Hepatocyte (in vitro differentiated cells): Measurements from ENCODE around the gene ADTRP. TPM values are rescaled to one million over a fixed set of nuclear protein-coding genes. Genes with fewer than 3 reads are reported as not detected.

Source experiments
- DNase-seq: peaks from one replicate; pipeline ENCODE4 v3.0.0-alpha.2; 2016; ENCODE audit warnings: low spot score
- H2AFZ ChIP-seq: fragments of 200-600 bp; sonication (generic); 2 replicates; pipeline ENCODE4 v1.6.0; 2016; ENCODE audit warnings: antibody characterized with exemption, mild to moderate bottlenecking
- H3K27ac ChIP-seq: fragments of 200-600 bp; sonication (generic); 2 replicates; pipeline ENCODE4 v1.5.1; 2016; ENCODE audit warnings: mild to moderate bottlenecking
- H3K27me3 ChIP-seq: fragments of 200-600 bp; sonication (generic); 2 replicates; pipeline ENCODE4 v1.6.1; 2016
- H3K36me3 ChIP-seq: fragments of 200-600 bp; sonication (generic); replicated peaks from 2 replicates; pipeline ENCODE4 v1.5.1; 2016; ENCODE audit warnings: low read depth; ENCODE audit not compliant: insufficient read depth
- H3K4me1 ChIP-seq: fragments of 200-600 bp; sonication (generic); 2 replicates; pipeline ENCODE4 v1.5.1; 2016; ENCODE audit warnings: mild to moderate bottlenecking, moderate library complexity; ENCODE audit not compliant: insufficient read depth
- H3K4me2 ChIP-seq: fragments of 200-600 bp; sonication (generic); 2 replicates; pipeline ENCODE4 v1.6.0; 2016
- H3K4me3 ChIP-seq: fragments of 200-600 bp; sonication (generic); 2 replicates; pipeline ENCODE4 v1.5.1; 2016; ENCODE audit warnings: mild to moderate bottlenecking
- H3K79me2 ChIP-seq: fragments of 200-600 bp; sonication (generic); 2 replicates; pipeline ENCODE4 v1.6.0; 2017; ENCODE audit warnings: mild to moderate bottlenecking
- H3K9me2 ChIP-seq: fragments of 200-600 bp; sonication (generic); replicated peaks from 2 replicates; pipeline ENCODE4 v1.6.0; 2017; ENCODE audit warnings: mild to moderate bottlenecking; ENCODE audit not compliant: insufficient read depth
- H3K9me3 ChIP-seq: fragments of 200-600 bp; sonication (generic); 2 replicates; pipeline ENCODE4 v1.5.1; 2016; ENCODE audit warnings: low read depth, mild to moderate bottlenecking
- H4K20me1 ChIP-seq: fragments of 200-600 bp; sonication (generic); 2 replicates; pipeline ENCODE4 v1.6.0; 2016; ENCODE audit warnings: mild to moderate bottlenecking; ENCODE audit not compliant: insufficient read depth, poor library complexity, severe bottlenecking
- CTCF ChIP-seq: fragments of 200-600 bp; sonication (generic); IDR thresholded peaks from 2 replicates; pipeline ENCODE4 v1.5.1; 2016; ENCODE audit warnings: antibody characterized with exemption, mild to moderate bottlenecking; ENCODE audit not compliant: poor library complexity
- EZH2 ChIP-seq: fragments of 200-600 bp; sonication (generic); IDR thresholded peaks from 2 replicates; pipeline ENCODE4 v1.6.1; 2016; ENCODE audit warnings: antibody characterized with exemption, mild to moderate bottlenecking, borderline replicate concordance
- EZH2phosphoT487 ChIP-seq: fragments of 200-600 bp; sonication (generic); IDR thresholded peaks from one replicate; pipeline ENCODE4 v1.6.1; 2018; ENCODE audit warnings: antibody characterized with exemption, mild to moderate bottlenecking, low read depth, moderate library complexity; ENCODE audit not compliant: unreplicated experiment, severe bottlenecking
- WGBS: methylation state at CpG from one replicate; pipeline ENCODE4 v1.1.6; 2016; ENCODE audit warnings: low lambda C conversion rate; ENCODE audit errors: missing lambda C conversion rate; 5-methylcytosine and 5-hydroxymethylcytosine counted together
- polyA plus RNA-seq: library from polyadenylated mRNA; unstranded; fragments of >200 nt; fragmentation: Nextera tagmentation; extraction: Ambion mirVana; gene quantifications from 2 replicates; pipeline ENCODE4 v1.2.1, GENCODE V29; 2016
- total RNA-seq: library from RNA; depleted of rRNA; stranded (reverse); fragments of >200 nt; gene quantifications from 2 replicates; pipeline ENCODE4 v1.2.3, GENCODE V29; 2014

Gene ADTRP
- total and polyA plus RNA-seq, 2 experiments from 2014 or later, result 4.1 to 9.8 TPM

- Histone ChIP-seq H3K36me3 (no peaks in the 10 kb centered on the region), H3K9me2 (no peaks in the 10 kb centered on the region), H3K27me3 (no peaks in the 10 kb centered on the region), H4K20me1 (no peaks in the 10 kb centered on the region), H3K27ac (no peak overlapping the region), H2AFZ (no peak overlapping the region), H3K4me2 (no peak overlapping the region), H3K79me2 (no peaks in the 10 kb centered on the region), H3K4me3 (no peak overlapping the region), H3K9me3 (no peaks in the 10 kb centered on the region), H3K4me1 (no peaks in the 10 kb centered on the region)
- DNase-seq, result no peak
- WGBS, result 89% methylated on average over 3 of the region's 3 CpGs
- TF ChIP-seq EZH2phosphoT487, result no peak
These were observed 43.2 kb upstream of the ADTRP start for GRCh38 chr6:11821781-11822180.

GRCh38 chr6:11820821-11821220 is 42.2 kb upstream of the ADTRP start:
- Histone ChIP-seq H3K4me3 (no peak overlapping the region), H3K27ac (no peak overlapping the region), H3K79me2 (no peaks in the 10 kb centered on the region), H3K36me3 (no peaks in the 10 kb centered on the region), H3K4me2 (no peak overlapping the region), H2AFZ (no peak overlapping the region), H3K9me2 (no peaks in the 10 kb centered on the region), H4K20me1 (no peaks in the 10 kb centered on the region), H3K9me3 (no peaks in the 10 kb centered on the region), H3K27me3 (no peaks in the 10 kb centered on the region), H3K4me1 (no peaks in the 10 kb centered on the region)
- WGBS, result 92% methylated on average over 4 of the region's 4 CpGs
- no peak for DNase-seq
- no peak for TF ChIP-seq EZH2phosphoT487

- no peaks in the 10 kb centered on the region for H3K9me2 ChIP-seq
- no peak overlapping the region for H3K27ac ChIP-seq
- no peaks in the 10 kb centered on the region for H3K79me2 ChIP-seq
- H3K27me3 ChIP-seq, result no peaks in the 10 kb centered on the region
- no peak overlapping the region for H3K4me2 ChIP-seq
- no peaks in the 10 kb centered on the region for H4K20me1 ChIP-seq
- H3K4me1 ChIP-seq, result peaks cover 7% of the 10 kb centered on the region
- WGBS, result 99% methylated on average over 3 of the region's 3 CpGs
- no peaks in the 10 kb centered on the region for H3K9me3 ChIP-seq
- no peaks in the 10 kb centered on the region for H3K36me3 ChIP-seq
- H2AFZ ChIP-seq, result no peak overlapping the region
- TF ChIP-seq EZH2 (no peak), EZH2phosphoT487 (no peak), CTCF (no peak)
- no peak overlapping the region for H3K4me3 ChIP-seq
- DNase-seq, result no peak
These were observed 40.9 kb upstream of the ADTRP start for GRCh38 chr6:11819486-11819885.

GRCh38 chr6:11815231-11815630 is 36.6 kb upstream of the ADTRP start:
- Histone ChIP-seq H3K9me2 (no peaks in the 10 kb centered on the region), H3K4me3 (no peak overlapping the region), H3K9me3 (no peaks in the 10 kb centered on the region), H3K4me1 (peaks cover 21% of the 10 kb centered on the region), H3K4me2 (peak overlapping the region; percentile 47), H3K27me3 (no peaks in the 10 kb centered on the region), H4K20me1 (no peaks in the 10 kb centered on the region), H2AFZ (no peak overlapping the region), H3K27ac (peak overlapping the region; percentile 92), H3K36me3 (no peaks in the 10 kb centered on the region), H3K79me2 (no peaks in the 10 kb centered on the region)
- TF ChIP-seq EZH2 (no peak), CTCF (no peak), EZH2phosphoT487 (no peak)
- WGBS, result 100% methylated on average over 1 of the region's 1 CpG
- DNase-seq, result no peak
